OCI-LY1 (cell line): ENCODE data around the gene ITGB4.

ENCODE experiments used
- EZH2 ChIP-seq: fragments of 200-600 bp; sonication (generic), shearing (Covaris generic); IDR thresholded peaks from 2 replicates; pipeline ENCODE4 v1.8.0; 2017; ENCODE audit warnings: borderline replicate concordance, mixed run types, mild to moderate bottlenecking, antibody characterized with exemption, low read length, moderate library complexity, mixed read lengths
- TF ChIP-seq, protein P1 (sequence below): fragments of 200-600 bp; sonication (generic), shearing (Covaris generic); IDR thresholded peaks from 2 replicates; pipeline ENCODE4 v1.5.1; 2017; ENCODE audit warnings: mild to moderate bottlenecking, antibody characterized with exemption, low read length, moderate library complexity, mixed read lengths

GRCh38 chr17:75777296-75777922, 56.1 kb downstream of the ITGB4 start:
- TF ChIP-seq, protein P1, sequence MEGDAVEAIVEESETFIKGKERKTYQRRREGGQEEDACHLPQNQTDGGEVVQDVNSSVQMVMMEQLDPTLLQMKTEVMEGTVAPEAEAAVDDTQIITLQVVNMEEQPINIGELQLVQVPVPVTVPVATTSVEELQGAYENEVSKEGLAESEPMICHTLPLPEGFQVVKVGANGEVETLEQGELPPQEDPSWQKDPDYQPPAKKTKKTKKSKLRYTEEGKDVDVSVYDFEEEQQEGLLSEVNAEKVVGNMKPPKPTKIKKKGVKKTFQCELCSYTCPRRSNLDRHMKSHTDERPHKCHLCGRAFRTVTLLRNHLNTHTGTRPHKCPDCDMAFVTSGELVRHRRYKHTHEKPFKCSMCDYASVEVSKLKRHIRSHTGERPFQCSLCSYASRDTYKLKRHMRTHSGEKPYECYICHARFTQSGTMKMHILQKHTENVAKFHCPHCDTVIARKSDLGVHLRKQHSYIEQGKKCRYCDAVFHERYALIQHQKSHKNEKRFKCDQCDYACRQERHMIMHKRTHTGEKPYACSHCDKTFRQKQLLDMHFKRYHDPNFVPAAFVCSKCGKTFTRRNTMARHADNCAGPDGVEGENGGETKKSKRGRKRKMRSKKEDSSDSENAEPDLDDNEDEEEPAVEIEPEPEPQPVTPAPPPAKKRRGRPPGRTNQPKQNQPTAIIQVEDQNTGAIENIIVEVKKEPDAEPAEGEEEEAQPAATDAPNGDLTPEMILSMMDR = no peak
- TF ChIP-seq EZH2 = no peak
